GM19328 (cell line): ENCODE results near the gene SLX9.

ENCODE experiments used
- ATAC-seq: cut with Tn5 transposase; IDR thresholded peaks from one replicate; pipeline ENCODE4 v1.9.1; 2021; ENCODE audit warnings: mild to moderate bottlenecking, moderate library complexity; ENCODE audit not compliant: unreplicated experiment

The SLX9 gene

DNA sequence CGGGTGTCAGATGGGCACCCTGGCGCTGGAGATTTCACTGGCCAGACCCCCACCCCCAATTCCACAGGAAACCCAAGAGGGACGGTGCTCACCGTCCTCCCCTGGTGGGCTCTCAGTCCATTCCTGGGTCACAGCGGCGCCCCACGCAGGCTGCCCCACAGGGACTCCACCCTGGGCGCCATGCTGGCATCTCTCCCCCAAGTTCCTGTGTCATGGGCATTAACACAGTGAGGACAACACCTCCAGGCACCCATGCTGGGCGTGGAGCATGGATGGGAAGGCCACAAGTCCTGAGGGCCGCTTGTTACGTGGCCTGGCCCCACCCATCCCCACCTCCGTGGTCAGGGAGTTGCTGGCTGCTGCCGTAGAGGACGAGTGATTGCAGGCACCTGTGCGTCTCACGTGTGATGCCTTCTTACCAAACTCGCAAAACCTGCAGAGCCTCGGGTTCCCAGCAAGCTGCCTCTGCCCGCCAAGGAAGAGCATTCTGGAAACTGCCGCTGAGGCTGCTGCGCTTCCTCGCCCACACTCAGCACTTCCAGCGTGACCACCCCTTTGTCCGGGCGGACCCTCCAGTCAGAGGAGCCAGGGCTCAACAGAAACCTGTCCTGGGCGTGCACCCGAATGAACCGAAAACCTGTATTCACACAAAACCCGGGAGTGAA lies 60.3 kb downstream of the SLX9 start:
- ATAC-seq, result no peak

DNA sequence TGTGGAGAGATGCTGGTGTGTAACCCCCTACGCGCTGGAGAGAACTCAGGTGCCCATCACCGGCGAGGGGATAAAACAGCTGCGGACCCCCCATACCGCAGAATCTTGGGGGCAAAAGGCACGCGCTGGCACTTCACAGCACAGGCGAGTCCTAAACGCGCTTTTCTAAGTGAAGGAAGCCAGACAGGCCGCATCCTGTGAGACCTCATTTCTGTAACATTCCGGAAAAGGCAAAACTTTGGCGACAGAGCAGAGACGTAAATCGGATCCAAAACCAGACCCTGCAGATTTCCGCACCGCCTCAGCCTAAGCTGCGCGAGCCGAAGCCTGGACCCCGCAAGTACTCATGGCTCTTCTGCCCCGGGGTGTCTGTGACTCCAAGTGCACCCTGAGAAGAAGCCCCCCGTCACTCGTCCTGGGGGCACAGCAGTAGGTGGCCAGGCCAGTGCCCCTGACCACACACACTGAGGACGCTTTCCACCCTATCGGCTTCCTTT lies 60.9 kb downstream of the SLX9 start:
- no peak for ATAC-seq

DNA sequence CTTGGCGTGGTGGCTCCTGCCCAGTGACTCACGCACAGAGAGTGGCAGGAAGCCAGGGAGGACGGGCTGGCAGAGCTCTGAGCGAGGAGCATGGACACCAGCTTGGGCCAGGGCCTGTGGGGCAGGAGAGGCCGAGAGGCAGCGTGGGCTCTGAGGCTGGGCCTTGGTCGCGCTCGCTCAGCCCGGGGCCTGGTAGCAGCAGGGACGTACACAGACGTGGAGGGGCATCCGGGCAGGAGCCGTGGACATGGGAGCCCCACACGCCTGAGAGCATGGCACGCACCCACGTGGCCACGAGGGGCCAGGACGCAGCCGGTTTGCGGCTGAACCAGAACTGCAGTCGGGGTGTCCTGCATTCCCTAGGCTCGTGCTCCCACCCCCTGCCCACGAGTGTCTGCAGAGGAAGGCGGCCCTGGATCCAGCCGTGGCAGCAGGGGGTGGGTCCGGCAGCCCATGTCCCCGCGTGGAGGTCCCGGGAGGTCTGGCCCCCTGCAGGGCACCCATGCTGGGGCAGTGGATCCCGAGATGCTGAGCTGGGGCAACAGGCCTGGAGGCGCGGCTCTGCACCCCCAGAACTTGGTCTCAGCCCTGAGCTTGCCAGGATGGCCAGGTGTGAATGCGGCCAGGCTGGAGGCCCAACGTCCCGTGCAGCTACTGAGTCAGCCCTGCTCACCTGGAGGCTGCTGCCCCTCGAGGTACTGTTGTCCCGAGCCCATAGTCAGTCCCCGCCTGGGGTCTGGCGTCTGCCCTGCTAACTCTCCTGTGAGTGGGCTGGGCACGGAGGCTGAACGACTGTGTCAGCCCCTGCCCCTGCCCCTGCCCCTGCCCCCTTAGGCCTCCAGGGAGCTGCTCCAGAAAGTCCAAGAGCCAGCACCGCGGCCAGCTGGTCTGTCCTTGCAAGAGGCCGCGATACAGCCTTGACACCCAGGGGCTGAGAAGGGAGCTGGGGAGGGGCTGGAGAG lies 61.6 kb downstream of the SLX9 start:
- ATAC-seq, result no peak

DNA sequence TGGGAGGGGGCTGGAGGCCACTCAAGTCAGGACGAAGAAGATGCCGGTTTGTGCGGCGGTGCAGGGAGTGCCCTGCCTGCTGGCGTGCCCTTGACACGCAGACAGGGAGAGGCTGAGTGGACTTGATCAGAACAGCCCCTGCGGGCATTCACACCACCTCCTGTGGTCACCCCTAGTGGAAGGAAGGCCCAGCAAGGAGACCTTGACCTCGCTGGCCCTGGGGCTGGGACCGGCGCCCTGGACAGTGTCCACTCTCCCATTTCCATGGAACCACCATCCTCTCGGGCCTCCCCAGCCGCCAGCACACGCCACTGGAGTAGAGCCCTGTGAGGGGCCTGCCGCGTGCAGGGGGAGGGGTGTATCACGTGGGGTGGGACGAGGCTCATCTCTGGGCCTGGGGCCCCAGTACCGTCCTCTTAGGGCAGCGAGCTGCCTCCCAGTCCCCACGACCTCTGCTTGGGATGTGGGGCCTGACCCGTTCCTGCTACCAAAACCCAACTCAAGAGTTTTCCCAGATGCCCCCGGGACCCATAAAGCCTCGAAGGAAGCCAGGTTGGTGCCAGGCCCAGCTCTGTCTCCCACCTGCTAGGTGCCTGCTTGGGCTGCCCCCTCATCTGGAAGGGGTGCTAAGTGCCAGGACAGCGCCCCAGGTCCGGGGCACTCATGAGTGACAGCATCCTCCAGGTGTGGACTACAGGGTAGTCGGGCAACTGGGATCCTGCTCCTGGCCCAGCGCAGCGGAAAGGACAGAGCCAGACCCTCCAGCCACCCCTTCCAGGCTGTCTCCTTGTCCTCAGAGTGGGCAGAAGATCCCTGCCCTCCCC lies 62.8 kb downstream of the SLX9 start:
- ATAC-seq, result no peak

DNA sequence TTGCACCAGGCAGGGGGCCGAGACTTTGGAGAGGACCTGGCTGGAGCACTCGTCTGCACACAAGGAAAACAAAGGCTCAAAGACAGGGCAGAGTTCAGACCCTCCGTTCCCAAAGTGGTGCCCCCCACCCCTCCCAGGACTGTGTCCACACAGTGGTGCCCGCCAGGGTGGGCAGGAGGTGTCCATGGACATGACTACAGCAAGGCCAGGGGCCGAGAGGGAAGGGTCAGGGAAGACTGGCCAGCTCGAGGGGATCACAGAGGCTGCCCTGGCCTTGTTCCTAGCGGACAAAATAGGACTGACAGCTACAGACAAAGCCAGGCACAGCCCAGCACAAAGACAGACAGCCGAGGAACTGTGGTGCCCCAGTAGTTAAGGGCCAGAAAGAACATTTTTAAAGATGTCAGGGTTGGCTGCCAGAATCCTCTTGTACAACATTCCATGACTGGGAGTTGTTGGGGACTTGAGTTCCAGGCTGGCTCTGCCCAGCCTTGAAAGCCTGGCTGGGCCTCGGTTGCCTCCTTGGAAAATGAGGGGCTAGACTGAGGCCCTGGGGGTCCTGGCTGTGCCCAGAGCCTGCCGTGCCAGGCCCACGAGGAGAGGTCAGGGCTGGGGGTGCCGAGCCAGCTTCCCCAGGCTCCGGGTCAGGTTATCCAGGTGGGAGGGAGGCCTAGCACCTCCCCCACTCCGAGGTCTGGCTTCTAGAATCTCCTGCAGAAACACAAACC lies 63.7 kb downstream of the SLX9 start:
- no peak for ATAC-seq

DNA sequence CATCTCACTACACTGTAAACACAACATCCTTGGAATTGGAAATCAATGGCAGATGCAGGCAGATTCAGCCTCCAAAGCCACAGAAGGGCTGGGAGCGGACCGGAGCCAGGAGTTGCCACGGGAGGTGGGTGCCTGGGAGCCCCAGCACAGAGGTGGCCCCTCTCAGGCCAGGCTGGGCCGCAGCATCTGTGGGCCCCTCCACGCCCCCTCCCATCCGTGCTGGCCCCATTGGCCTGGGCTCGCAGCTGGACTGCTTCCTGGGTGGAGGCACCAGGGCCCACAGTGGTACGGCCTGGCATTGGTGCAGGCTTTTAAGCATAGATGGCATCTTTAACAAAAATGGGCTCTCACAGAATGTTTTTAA lies 64.2 kb downstream of the SLX9 start:
- ATAC-seq, result no peak

DNA sequence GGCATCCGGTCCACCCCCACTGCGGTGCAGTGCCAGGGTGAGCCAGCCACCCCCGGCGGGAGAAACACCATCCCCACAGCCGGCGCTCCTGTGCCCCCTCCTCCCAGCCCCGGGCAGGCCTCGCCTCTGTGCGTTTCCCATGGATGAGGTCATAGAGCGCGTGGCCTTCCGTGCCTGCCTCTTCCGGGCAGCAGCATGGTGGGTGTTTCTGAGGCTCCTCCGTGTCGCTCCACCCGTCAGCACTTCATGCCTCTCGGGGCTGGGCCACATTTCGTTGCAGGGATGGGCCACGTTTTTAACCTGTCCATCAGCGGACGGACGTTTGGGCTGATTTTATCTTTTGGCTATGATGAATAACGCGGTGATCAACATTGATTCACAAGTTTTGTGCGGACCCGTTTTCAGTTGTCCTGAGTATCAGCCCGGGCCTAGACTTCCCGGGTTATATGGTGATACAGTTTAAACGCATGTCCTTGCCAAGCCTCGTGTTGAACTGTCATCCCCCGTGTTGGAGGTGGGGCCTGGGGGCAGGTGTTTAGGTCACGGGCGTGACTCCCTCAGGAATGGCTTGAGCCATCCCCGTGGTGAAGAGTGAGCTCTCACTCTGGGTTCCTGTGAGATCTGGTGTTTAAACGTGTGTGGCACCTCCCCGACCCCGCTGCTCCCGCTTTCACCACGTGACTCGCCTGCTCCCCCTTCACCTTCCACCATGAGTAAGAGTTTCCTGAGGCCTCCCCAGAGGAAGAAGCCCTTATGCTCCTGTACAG lies 64.8 kb downstream of the SLX9 start:
- no peak for ATAC-seq

DNA sequence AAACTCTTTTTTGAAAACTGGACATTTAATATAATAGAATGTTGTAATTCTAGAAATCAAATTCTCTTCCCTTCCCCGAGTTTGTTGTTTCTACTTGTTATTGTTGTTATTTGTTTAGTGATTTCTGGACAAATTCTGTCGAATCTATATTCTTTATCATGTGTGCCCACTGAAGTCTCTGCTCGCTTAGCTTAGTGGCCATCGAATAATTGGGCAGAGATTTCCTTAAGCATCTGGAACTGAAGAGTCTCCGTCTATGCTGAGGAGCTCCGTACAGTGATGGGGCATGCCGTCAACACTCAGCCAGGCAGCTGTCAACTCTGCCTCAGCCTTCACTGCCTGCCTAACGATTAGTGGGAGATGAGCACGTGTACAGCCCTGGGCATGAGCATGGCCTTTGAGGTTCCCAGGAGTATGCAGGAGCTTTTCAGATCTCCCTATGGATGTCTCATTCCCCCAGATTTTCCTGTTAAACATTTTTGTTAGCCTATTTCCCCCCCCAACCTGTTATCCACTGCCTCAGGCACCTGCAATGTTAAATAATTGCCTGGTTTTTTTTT lies 66.8 kb downstream of the SLX9 start:
- no peak for ATAC-seq

DNA sequence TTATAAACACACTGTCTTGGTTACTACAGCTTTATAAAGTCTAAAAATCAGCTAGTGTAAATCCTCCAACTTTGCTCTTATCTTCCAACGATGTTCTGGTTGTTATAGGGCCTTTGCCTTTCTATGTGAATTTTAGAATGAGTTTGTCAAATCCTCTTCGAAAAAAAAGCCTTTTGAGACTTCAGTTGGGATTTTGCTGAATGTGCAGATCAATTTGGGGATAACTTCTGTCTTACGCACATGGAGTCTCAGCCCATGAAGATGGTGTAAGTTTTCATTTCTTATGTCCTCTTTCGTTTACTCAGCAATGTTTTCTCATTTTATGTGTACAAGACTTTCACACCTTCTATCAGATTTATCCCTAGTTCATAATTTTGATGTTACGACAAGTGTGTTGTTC lies 69.8 kb downstream of the SLX9 start:
- no peak for ATAC-seq

DNA sequence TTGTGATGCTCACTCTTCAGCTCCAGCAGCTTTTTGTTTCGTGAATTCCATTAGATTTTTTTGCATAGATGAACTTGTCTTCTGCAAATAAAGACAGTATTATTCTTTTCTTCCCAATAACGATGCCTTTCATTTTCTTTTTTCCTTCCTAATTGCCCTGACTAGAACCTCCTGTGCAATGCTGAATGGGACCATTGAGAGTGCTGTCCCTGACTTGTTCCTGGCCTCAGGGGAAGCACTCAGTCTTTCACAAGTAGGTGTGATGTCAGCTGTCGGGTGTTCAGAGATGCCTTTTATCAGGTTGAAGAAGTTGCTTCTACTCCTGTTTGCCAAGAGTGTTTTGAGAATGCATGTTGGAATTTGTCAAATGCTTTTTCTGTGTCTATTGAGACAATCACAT lies 70.3 kb downstream of the SLX9 start:
- no peak for ATAC-seq

DNA sequence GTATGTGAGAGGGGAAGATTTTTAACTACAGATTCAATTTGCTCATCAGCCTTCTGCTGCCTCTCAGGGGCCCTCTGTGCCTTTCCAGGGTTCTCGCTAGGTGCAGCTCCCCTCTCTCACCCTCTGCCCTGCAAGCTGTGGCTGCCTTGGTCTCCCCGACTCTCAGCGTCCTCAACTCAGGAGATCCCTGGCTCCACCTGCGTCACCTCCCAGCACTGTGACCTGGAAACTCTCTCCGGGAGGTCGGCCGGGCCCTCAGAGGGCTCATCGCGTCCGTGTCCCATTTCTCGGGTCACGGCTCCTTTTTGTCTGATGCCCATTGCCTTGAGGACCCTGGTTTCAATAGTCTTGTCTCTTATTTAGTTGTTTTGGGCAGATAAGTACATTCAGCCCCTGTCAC lies 71.0 kb downstream of the SLX9 start:
- ATAC-seq, result no peak

DNA sequence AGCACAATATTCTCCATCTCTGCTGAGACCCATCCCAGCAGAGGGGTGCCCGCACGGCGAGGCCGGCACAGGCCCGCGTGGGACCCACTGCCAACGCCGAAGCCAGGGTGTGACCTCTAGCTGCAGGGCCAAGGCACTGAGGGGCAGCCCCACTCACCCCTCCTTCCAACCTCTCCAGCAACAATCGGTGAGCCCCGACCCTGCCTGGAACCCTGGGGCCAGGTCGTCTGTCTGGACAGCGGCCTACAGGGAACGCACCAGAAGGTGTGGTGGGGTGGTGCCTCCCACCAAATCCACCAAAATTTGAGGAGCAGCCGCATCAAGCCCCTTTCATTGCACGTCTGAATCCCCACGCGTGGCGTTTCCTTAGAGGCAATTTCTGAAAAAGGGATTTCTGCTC lies 71.6 kb downstream of the SLX9 start:
- no peak for ATAC-seq

DNA sequence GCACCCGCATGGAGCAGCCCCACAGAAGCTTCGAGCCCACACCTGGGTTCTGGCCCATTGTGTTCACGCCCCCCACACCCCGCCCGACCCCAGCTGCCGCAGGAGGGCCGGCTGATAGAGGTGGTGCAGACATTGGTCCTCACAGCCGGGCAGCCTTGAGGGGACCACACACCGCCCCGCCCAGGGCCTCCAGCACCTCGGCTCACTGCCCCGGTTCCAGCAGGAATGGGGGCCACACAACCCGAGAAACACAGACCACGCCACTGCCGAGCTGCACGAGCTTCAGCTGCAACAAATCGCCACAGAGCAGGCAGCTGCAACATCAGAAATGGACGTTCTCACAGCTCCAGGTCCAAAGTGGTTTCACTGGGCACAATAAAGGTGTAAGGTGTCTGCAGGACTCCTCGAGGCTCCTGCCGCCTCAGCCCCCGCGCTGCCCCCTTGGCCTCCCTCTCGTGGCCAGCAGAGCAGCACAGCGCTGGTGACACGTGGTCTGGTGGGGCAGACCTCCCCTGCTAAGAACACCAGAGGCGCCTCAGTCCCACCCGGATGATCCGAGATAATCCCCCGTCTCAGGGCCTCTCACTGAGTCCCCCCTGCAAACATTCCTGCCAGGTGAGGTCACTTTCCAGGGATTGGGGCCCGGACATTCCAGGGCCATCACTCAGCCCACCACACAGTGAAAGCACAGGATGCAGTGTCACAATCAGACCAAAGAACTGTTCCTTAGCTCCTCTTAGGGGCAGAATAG lies 72.3 kb downstream of the SLX9 start:
- no peak for ATAC-seq

DNA sequence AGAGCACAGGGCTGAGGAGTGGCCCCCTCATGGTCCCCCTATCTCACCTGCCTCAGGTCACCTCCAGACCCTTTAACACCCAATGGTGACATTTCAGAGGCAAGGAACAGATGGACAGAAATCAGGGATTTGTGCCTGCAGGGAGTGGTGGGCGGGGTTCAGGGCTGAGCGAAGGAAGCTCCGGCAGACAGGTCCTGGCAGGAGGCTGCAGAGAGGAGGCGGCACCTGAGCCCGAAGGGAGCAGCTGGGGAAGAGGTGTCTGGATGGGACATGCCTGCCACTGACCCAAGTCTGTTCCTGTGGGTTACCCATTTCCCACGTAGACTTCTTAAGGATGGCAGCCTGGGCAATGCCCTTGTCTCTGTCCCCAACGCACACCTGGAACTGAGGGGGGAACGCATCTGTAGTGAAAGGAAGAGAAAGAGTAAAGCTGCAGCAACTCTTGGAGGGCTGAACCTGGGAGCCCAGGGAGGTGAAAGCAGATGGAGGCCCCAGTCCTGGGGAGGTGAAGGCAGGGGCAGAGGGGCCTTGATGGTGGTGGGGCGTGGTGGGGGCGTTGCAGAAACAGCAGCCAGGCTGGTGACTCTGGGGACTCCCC lies 72.9 kb downstream of the SLX9 start:
- no peak for ATAC-seq

DNA sequence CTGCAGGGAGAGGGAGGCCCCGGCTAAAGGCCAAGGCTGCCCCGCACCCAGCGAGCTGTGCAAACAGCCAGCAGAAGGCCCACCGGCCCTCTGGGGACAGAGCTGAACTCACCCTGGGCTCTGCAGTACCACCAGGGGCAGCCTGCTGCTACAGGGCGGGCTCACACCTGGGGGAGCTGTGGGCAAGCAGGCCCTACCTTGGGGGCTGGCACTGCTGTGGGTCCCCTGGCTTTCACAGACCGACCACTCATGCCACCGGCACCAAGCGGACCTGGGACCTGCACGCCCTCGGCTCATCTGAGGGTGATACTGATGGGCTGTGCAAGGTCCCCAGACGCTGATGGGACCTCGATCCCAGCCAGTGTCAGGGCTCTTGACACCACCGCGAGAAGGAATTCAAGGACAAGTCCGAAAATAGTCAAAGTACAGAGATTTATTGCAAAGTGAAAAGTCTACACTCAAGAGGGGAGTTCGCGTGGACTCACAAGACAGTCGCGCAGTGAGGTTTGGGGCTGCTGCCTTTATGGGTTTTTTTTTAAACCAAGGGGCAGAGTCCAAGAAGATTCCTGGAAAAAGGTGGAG lies 73.5 kb downstream of the SLX9 start:
- no peak for ATAC-seq

DNA sequence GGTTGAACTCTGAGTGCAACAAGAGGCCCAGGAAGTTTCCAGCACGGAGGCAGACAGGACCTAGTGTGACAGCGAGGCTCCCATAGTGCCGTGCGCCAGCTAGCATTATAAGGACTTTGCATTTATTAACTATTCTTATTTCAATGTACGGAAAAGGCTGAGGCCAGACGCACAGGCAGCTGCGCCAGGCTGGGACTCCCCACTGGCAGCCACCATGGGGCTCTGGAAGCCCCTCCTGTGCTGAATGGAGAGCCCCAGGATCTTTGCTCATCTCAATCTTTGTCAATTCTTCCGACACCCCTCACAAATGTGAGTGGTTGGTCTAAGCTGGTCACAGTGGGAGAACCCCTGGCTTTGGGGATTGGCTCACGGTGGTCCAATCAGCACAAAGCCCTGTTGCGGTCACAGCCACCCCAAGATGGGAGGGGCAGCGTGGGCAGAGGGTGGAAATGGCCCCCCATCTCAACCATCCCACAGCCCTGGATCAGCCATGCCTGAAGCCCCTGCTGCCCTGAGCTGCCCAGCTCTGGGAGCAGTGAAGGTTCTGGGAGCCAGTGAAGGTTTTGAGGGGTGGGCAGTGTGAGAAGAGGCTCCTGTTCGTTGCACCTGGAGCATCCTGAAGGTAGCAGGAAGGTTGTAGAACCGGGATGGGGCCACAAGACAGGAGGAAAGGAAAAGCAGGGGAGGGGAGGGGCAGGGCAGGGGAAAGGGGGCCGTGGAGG lies 75.1 kb downstream of the SLX9 start:
- no peak for ATAC-seq

DNA sequence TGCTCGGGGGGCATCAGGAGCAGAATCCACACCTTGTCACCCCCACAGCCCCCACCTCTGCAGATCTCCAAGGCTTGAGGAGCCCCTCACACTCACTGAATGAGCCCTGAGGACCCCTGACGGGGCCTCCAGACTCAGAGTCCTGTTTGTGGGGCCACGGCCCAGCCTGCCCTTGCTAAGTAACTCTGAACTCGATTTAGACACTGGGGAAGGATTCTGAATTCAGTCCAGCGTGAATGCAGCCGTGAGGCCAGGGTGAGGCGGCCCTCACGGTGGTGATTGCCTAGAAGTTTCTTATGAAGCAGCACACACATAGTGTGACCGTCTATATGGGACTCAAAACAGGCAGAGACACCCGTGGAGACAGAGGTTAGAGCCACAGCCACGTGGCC lies 75.6 kb downstream of the SLX9 start:
- no peak for ATAC-seq

DNA sequence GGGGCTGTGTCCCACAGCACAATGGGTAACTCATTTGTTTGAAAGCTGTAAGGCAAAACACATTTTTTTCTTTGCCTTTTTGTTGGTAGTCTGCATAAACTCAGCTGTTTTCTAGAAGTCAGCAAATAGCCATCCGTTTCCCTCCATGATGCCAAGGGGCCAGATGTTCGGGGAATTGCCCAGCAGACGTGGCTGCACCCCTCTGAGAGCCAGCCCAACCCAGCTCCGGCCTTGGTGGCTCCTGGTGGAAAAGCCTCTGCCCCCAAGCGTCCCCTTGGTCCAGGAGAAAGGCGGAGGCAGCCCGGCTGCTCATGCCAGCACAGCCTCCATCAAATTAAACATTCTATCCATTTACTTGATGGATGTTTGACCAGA lies 76.2 kb downstream of the SLX9 start:
- ATAC-seq, result no peak
